Stimulated activated CD4-positive, alpha-beta T cell treated with anti-CD3 and anti-CD28 coated beads, TNF-alpha, amount 100 ng/mL, for 4 hours (primary cell): ENCODE data around the gene EVI2A.
A peak's percentile ranks its signal among the peaks of the same experiment; 100 is the strongest.
"Not testable (repeated sequence)": the region's sequence is repeated elsewhere in the genome, so short reads cannot be mapped to it uniquely, and the experiment has no call there.

Source experiments
- DNase-seq, 3 experiments: peaks; one replicate each; pipeline ENCODE4 v3.0.0-alpha.2; 2020; ENCODE audit warnings: low read depth in 3 of 3

The EVI2A gene

GRCh38 chr17:31321481-31321880, at the start of gene EVI2A:
TSS of gene EVI2A (minus strand) at chr17:31321622. CDS start at chr17:31319013, 2,609 bp downstream.
- DNase-seq = peak in 2 of 3 experiments; percentile 57 to 74

- no peak for DNase-seq
Measured at GRCh38 chr17:31369266-31369665, 47.8 kb upstream of the EVI2A start.

- no peak for DNase-seq
Measured at GRCh38 chr17:31366088-31366487, 44.7 kb upstream of the EVI2A start.

GRCh38 chr17:31364012-31364411, 42.6 kb upstream of the EVI2A start:
- no peak for DNase-seq

- DNase-seq = no peak
Measured at GRCh38 chr17:31357839-31358394, 36.5 kb upstream of the EVI2A start.

GRCh38 chr17:31357091-31357490, 35.7 kb upstream of the EVI2A start:
- no peak for DNase-seq

GRCh38 chr17:31355935-31356334, 34.5 kb upstream of the EVI2A start:
- DNase-seq = no peak

- DNase-seq = no peak
Measured at GRCh38 chr17:31349454-31349853, 28.0 kb upstream of the EVI2A start.

GRCh38 chr17:31345191-31345747, 23.8 kb upstream of the EVI2A start:
- not testable (repeated sequence) for DNase-seq

- no peak for DNase-seq
Measured at GRCh38 chr17:31339906-31340661, 18.7 kb upstream of the EVI2A start.

- no peak for DNase-seq
Measured at GRCh38 chr17:31329221-31329620, 7.8 kb upstream of the EVI2A start.

- no peak for DNase-seq
Measured at GRCh38 chr17:31328160-31328535, 6.7 kb upstream of the EVI2A start.

GRCh38 chr17:31327534-31328159, 6.2 kb upstream of the EVI2A start:
- no peak for DNase-seq

GRCh38 chr17:31323551-31323950, 2.1 kb upstream of the EVI2A start:
- no peak for DNase-seq

GRCh38 chr17:31321966-31322365, 544 bp upstream of the EVI2A start:
- no peak for DNase-seq

GRCh38 chr17:31320791-31321190, 631 bp downstream of the EVI2A start:
- DNase-seq = no peak

- DNase-seq = no peak
Measured at GRCh38 chr17:31320241-31320640, 1.2 kb downstream of the EVI2A start.

GRCh38 chr17:31318851-31319661, 2.4 kb downstream of the EVI2A start:
- no peak for DNase-seq

- DNase-seq = peak in 1 of 3 experiments; percentile 22
Measured at GRCh38 chr17:31318298-31318801, 3.1 kb downstream of the EVI2A start.

GRCh38 chr17:31314782-31315100, 6.7 kb downstream of the EVI2A start:
- no peak for DNase-seq

GRCh38 chr17:31313982-31314781, 7.2 kb downstream of the EVI2A start, which contains the start of gene EVI2B:
TSS of gene EVI2B (minus strand) at chr17:31314054. CDS start at chr17:31305609, 8,445 bp downstream.
- DNase-seq = no peak
